DMS79 (cell line): ENCODE results near the gene OR52E5.

Experiments
- DNase-seq: peaks from one replicate; lab custom pipeline; 2025; lab: John Stamatoyannopoulos, UW

OR52E5 gene

GRCh38 chr11:5892908-5893307 is at the start of gene OR52E5:
Gene OR52E5 (plus strand): TSS chr11:5893208. CDS start chr11:5900777, 7,569 bp downstream.
- DNase-seq: no peak

- no peak for DNase-seq
These were observed 46.3 kb upstream of the OR52E5 start for GRCh38 chr11:5846701-5847100.

DNA sequence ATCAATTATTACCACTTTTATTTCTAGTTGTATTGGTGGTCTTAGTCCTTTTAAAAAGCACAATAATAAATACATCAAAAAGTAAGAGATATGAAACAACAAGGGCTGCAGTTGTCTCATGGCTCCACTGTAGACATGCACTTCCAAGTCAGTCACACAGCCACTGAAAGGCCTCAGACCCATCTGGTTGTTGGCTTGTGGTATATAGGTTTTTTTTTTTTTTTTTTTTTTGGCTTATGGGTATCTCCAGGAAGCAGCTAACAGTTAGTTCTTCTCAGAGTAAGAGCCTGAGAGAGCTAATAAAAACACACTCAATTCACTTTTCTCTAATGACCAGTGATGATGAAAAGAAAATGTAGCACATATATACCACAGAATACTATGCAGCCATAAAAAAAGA is 45.3 kb upstream of the OR52E5 start:
- no peak for DNase-seq

DNA sequence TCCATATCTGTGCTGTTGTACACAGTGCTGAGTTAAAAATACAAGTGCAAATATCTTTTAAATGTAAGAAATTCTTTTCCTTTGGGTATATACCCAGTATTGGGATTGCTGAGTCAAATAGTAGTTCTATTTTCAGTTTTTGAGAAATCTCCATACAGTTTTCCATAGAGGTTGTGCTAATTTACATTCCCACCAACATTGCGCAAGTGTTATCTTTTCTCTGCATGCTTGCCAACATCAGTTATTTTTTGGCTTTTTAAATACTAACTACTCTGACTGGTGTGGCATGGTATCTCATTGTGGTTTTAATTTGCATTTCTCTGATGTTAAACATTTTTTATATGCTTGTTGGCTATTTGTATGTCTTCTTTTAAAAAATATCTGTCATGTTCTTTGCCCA is 42.0 kb upstream of the OR52E5 start:
- no peak for DNase-seq

DNA sequence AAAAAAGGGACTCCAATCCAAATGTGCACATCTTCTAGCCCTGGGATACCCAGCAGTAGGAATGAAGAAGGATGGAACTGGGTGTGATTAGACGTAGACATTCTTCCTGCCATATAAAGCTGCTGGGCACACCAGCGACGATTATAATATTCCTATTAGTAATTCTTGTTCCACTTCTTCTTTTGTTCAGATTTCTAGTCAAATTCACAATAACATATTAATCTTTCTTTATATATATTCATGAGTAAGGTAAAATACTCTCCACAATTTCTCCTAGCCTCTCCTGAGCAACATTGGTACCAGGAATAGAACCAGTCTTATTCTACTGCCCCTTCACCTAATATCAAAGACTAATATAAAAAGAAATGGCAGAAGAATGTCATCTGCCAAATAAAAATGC is 35.4 kb upstream of the OR52E5 start, which contains the start of gene OR52E8:
OR52E8 (minus strand) TSS at position 101 of the 400 bp plus-strand sequence; CDS start at position 101, 0 bp downstream.
- DNase-seq: no peak

- DNase-seq: no peak
These were observed 27.2 kb upstream of the OR52E5 start for GRCh38 chr11:5865826-5866225.

DNA sequence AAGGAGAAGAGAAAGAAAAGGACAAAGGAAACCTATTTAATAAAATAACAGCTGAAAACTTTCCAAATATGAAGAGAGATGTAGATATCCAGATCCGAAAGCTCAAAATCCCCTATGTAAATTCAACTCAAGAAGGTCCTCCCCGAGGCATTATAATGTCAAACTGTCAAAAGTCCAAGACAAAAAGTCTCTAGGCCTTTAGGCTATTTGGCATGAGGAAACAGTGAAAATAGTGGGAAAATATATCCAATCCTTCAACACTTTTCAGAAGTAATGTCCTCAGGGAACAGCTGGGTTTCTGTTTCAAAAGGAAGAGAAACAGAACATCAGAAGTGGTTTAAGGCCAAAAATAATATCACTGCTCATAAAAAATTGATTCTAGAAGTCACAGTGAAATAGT is 14.4 kb upstream of the OR52E5 start:
- no peak for DNase-seq

DNA sequence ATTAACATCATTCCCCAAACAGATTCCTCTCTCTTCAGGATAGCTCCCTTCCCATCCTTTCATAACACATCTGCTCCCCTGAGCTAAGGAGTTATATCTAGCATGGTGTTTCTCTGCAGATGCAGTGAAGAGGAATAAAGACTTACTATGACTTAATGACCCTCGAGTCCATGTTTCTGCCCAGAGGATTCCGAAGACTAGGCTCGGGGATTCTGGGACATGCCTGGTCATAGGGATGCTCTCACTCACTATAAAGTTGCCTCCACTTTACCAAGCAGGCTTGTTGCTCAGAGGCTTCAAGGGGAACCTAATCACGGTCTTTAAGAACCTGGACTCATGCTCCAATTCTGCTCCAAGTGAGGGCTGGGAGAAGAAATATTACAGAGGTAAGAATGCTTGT is 12.7 kb upstream of the OR52E5 start, which contains the start of gene OR52E4:
OR52E4 (plus strand) TSS at position 301 of the 400 bp plus-strand sequence. CDS start 3,664 bp downstream, outside the sequence.
- no peak for DNase-seq

- no peak for DNase-seq
These were observed 11.3 kb upstream of the OR52E5 start for GRCh38 chr11:5881756-5882155.

- no peak for DNase-seq
These were observed 5.8 kb upstream of the OR52E5 start for GRCh38 chr11:5887172-5887571.

- no peak for DNase-seq
These were observed 5.3 kb upstream of the OR52E5 start for GRCh38 chr11:5887661-5888060.

GRCh38 chr11:5891216-5891800 is 1.7 kb upstream of the OR52E5 start:
- peak; percentile 4 for DNase-seq

- no peak for DNase-seq
These were observed 6.5 kb downstream of the OR52E5 start for GRCh38 chr11:5899534-5899933.

DNA sequence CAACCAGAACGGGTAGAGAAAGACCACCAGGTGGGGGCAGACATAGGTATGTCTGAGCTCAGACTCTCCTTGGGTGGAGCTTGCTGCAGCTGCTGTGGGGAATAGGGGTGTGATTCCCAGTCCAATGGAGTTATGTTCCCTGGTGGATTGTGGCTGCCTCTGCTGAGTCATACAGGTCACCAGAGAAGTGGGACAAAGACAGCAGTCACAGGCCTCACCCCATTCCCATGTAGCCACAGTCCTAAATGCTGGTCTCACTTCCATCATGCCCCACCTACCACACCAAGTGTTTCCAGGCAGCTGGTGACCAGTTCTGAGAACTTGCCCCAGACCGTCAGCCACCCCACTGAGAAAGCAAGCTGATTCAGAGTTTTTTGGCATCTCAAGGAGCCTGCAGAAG is 17.5 kb downstream of the OR52E5 start:
- no peak for DNase-seq

DNA sequence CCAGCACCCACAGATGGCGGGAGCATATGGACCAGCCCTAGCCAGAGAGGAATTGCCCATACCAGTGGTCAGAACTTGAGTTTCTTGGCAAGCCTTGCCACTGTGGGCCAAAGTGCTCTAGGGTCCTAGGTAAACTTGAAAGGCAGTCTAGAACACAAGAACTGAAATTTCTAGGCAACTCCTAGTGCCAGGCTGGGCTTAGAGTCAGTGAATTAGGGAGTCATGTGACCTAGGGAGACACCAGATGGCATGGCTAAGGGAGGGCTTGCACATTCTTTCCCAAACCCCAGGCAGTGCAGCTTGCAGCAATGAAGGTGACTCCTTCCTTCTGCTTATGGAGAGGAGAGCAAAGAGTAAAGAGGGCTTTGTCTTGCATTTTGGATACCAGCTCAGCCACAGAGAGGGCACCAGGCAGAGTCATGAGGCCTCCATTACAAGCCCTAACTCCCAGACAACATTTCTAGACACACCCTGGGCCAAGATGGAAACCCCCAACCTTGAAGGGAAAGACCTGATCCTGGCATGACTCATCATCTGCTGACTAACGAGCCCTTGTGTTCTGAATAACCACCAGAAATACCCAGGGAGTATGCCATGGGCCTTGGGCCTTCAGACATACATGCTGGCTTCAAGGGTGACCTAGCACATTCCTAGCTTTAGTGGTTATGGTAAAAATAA is 29.9 kb downstream of the OR52E5 start:
- DNase-seq: no peak

GRCh38 chr11:5923427-5923776 is 30.4 kb downstream of the OR52E5 start:
- no peak for DNase-seq

DNA sequence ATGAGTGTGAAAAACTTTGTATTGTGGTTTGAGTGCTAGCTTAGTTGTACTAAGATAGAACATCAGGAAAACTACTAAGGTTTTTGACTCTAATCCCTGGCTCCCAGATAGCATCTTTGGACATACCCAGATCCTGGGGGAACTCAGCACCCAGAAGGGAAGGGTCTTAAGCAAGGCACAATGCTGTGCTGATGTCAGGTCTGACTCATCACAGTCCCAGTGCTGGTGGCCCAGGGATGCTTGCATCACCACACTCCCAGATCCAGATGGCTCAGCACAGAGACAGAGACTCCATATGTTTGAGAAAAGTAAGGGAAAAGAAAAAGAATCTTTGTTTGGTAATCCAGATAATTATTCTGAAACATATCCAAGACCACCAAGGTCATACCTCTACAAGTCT is 30.8 kb downstream of the OR52E5 start:
- DNase-seq: no peak

DNA sequence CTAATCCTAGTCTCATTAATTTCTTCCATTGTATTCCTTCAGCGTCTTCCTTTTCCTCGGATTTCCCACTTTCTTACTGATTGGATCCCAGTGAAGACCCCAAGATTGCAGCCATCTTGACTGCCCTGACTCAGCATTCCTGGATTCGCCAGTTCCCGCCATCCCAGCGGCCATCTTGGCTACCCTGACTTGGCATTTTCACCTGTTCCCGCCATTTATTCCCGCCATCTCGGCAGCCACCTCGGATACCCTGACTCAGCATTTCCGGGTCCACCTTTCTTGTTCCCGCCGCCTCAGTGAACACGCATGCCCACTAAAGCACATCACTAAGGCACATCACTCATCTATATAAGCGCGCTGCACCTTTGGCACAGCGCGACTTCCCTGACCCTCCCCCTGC is 35.3 kb downstream of the OR52E5 start:
- DNase-seq: no peak

DNA sequence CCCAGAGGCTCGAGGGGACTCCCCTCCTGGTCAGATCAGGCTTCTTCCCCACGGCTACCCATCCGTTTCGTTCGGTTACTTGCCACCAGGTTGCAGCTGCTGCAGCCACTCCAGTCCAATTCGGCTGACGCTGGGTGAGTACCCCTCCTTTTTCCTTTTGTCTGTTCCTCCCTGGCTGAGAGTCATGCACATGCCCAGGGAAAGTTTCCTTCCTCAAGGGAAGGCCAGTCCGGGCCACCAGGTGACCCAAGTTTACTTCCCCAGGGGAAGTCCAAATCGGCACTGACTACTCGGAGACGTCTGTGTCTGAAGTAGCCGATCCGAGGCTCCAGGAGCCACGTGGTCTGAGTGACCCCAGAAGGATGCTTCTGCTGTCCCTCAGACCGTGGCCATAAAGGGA is 35.8 kb downstream of the OR52E5 start:
- no peak for DNase-seq

- no peak for DNase-seq
These were observed 36.8 kb downstream of the OR52E5 start for GRCh38 chr11:5929571-5930368.

DNA sequence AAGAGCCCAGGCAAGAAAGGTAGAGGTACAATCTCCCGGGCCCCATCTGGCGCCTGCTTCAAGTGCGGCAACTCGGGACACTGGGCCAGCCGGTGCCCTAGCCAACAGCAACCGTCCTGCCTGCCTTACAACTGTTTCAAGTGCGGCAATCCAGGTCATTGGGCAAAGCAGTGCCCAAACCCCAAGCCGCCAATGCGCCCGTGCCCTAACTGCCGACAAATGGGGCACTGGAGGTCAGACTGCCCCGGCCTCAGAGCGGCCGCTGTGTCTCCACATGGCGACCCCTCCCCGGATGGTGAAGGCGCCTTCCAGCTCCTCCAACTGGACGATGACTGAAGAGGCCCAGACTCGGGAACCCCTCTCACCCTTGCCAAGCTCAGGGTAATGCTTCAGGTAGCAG is 37.6 kb downstream of the OR52E5 start:
- no peak for DNase-seq

- no peak for DNase-seq
These were observed 38.1 kb downstream of the OR52E5 start for GRCh38 chr11:5931061-5931460.

DNA sequence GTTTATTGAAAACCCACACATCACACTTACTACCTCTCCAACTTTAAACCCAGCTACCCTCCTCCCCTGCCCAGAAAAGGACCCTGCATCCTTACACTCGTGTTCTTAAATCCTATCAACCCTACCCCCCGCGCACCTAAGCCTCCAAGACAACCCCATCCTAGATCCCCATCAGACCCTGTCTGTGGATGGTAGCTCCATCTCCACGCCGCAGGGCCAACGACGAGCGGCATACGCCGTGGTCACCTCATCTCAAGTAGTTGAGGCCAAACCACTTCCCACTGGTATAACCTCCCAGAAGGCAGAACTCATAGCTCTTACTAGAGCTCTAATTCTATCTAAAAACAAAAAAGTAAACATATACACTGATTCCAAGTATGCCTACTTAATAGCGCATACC is 39.7 kb downstream of the OR52E5 start:
- DNase-seq: no peak
